GM12878 (cell line): ENCODE measurements around the gene CD48. TPM values are rescaled to one million over a fixed set of nuclear protein-coding genes. Genes with fewer than 3 reads are reported as not detected.

ENCODE experiments used
- ATF7 ChIP-seq: fragments of 450-650 bp; IDR thresholded peaks from 2 replicates; pipeline ENCODE4 v1.6.1; 2016; ENCODE audit warnings: low read depth, mild to moderate bottlenecking
- BACH1 ChIP-seq: fragments of 450-650 bp; IDR thresholded peaks from 2 replicates; pipeline ENCODE4 v1.6.1; 2017; ENCODE audit warnings: mild to moderate bottlenecking, borderline replicate concordance
- BCL11A ChIP-seq: IDR thresholded peaks from 2 replicates; pipeline ENCODE4 v1.6.1; 2011; ENCODE audit warnings: low read depth, low read length
- CBX5 ChIP-seq: sonication (generic); IDR thresholded peaks from 2 replicates; pipeline ENCODE4 v1.6.1; 2016; ENCODE audit warnings: low read depth, moderate library complexity, mild to moderate bottlenecking, inconsistent platforms
- CEBPB ChIP-seq, 2 experiments: fragments of 150-350 bp in 1 of 2; IDR thresholded peaks; 2 replicates each; pipeline ENCODE4 v1.6.1; 2012 to 2014; ENCODE audit warnings: low read depth in 2 of 2, low read length in 2 of 2, borderline replicate concordance in 1 of 2, inconsistent platforms in 1 of 2
- EZH2 ChIP-seq: IDR thresholded peaks from 2 replicates; pipeline ENCODE4 v1.6.1; 2012; ENCODE audit warnings: low read depth, mild to moderate bottlenecking, control low read depth, inconsistent platforms, low read length, borderline replicate concordance; ENCODE audit not compliant: control insufficient read depth
- KDM1A ChIP-seq: fragments of 200-600 bp; sonication (generic); IDR thresholded peaks from 2 replicates; pipeline ENCODE4 v1.6.1; 2016; ENCODE audit warnings: borderline replicate concordance
- MXI1 ChIP-seq: fragments of 150-350 bp; IDR thresholded peaks from 2 replicates; pipeline ENCODE4 v1.6.1; 2011; ENCODE audit warnings: low read depth, mild to moderate bottlenecking, inconsistent platforms, low read length, improper control_type of control experiment
- NFYB ChIP-seq: IDR thresholded peaks from 2 replicates; pipeline ENCODE4 v1.6.1; 2011; ENCODE audit warnings: low read depth, mild to moderate bottlenecking, low read length, improper control_type of control experiment, moderate library complexity; ENCODE audit not compliant: insufficient read depth
- NRF1 ChIP-seq: conservative IDR thresholded peaks from 2 replicates; pipeline ENCODE4 v1.6.1; 2011; ENCODE audit warnings: mild to moderate bottlenecking, low read depth, low read length, improper control_type of control experiment
- POLR2AphosphoS2 ChIP-seq: IDR thresholded peaks from 2 replicates; pipeline ENCODE4 v1.6.1; 2011; ENCODE audit warnings: low read depth, mild to moderate bottlenecking, low read length, improper control_type of control experiment, moderate library complexity
- POLR2AphosphoS5 ChIP-seq: IDR thresholded peaks from 2 replicates; pipeline ENCODE4 v1.6.1; 2011; ENCODE audit warnings: mild to moderate bottlenecking, low read length, inconsistent platforms
- RUNX3 ChIP-seq: IDR thresholded peaks from 2 replicates; pipeline ENCODE4 v1.6.1; 2012; ENCODE audit warnings: low read length, inconsistent platforms
- SMARCA5 ChIP-seq: fragments of 450-650 bp; IDR thresholded peaks from 2 replicates; pipeline ENCODE4 v1.6.1; 2017; ENCODE audit warnings: mild to moderate bottlenecking
- ZNF217 ChIP-seq: fragments of 450-650 bp; IDR thresholded peaks from 2 replicates; pipeline ENCODE4 v1.6.1; 2017; ENCODE audit warnings: antibody characterized with exemption, mild to moderate bottlenecking
- ZZZ3 ChIP-seq: IDR thresholded peaks from 2 replicates; pipeline ENCODE4 v1.6.1; 2011; ENCODE audit warnings: low read depth; ENCODE audit not compliant: control insufficient read depth, insufficient read length
- polyA plus RNA-seq, 11 experiments: library from polyadenylated mRNA; depleted of rRNA in 4 of 11; unstranded in 6 of 11; stranded (reverse) in 5 of 11; fragments of >200 nt; fragmentation: Nextera tagmentation in 4 of 11; fragmentation: Illumina TruSeq in 1 of 11; extraction: Ambion mirVana in 4 of 11; extraction: Trizol in 1 of 11; gene quantifications; 1 replicate in 1 of 11; 2 replicates in 10 of 11; pipeline versions ENCODE4 v1.2.1 to v1.2.3, GENCODE V29; 2011 to 2016; ENCODE audit warnings: inconsistent platforms in 2 of 11, missing spikeins in 2 of 11, low read depth in 1 of 11
- total RNA-seq, 4 experiments: library from RNA; depleted of rRNA in 3 of 4; stranded (reverse); fragments of >200 nt in 3 of 4; fragmentation: Illumina TruSeq in 1 of 4; extraction: Trizol in 1 of 4; gene quantifications; 2 replicates each; pipeline versions ENCODE4 v1.2.1 to v1.2.3, GENCODE V29; 2013 to 2021
- TF ChIP-seq, protein P1 (sequence below): fragments of 450-650 bp; conservative IDR thresholded peaks from 2 replicates; pipeline ENCODE4 v1.6.1; 2017; ENCODE audit warnings: mild to moderate bottlenecking, moderate library complexity
- TF ChIP-seq, protein P2 (sequence below): IDR thresholded peaks from 2 replicates; pipeline ENCODE4 v1.6.1; 2011; ENCODE audit warnings: low read depth, mild to moderate bottlenecking, low read length, moderate library complexity, borderline replicate concordance; ENCODE audit errors: extremely low read depth
- TF ChIP-seq, protein P3 (sequence below): fragments of 450-650 bp; IDR thresholded peaks from 2 replicates; pipeline ENCODE4 v1.6.1; 2017; ENCODE audit warnings: mild to moderate bottlenecking, moderate library complexity
- TF ChIP-seq, protein P4 (sequence below): IDR thresholded peaks from 2 replicates; pipeline ENCODE4 v1.6.1; 2012; ENCODE audit warnings: low read depth, low read length, improper control_type of control experiment
- TF ChIP-seq, protein P5 (sequence below): fragments of 450-650 bp; IDR thresholded peaks from 2 replicates; pipeline ENCODE4 v1.6.1; 2018; ENCODE audit warnings: mild to moderate bottlenecking, low read depth, moderate library complexity; ENCODE audit not compliant: partially characterized antibody

CD48 gene
- total and polyA plus RNA-seq, 10 of the 15 experiments (the other 5 are each of a cell fraction or from before 2014, with no cell fraction given) = 302 to 1,315 (median 430) TPM

DNA sequence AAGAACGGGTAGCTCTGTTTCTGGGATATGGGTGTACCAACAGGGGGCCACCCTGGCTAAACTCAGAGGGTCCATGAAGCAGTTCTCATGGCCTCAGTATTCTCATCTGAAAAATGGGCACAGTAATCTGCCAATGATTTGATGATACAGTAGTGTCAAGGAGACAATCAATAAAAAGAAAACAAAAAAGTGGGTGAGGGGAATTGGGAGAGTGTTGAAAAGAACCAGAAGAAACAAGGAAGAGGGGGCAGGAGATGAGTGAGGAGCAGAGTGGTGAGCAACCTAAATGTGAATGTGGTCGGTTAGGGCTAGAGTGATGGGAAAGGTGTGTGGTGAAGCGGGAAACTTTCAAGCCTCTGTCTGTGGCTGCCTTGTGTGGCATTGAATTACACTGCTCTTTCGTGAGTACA is 29.5 kb upstream of the CD48 start (continued):
- TF ChIP-seq, protein P1, sequence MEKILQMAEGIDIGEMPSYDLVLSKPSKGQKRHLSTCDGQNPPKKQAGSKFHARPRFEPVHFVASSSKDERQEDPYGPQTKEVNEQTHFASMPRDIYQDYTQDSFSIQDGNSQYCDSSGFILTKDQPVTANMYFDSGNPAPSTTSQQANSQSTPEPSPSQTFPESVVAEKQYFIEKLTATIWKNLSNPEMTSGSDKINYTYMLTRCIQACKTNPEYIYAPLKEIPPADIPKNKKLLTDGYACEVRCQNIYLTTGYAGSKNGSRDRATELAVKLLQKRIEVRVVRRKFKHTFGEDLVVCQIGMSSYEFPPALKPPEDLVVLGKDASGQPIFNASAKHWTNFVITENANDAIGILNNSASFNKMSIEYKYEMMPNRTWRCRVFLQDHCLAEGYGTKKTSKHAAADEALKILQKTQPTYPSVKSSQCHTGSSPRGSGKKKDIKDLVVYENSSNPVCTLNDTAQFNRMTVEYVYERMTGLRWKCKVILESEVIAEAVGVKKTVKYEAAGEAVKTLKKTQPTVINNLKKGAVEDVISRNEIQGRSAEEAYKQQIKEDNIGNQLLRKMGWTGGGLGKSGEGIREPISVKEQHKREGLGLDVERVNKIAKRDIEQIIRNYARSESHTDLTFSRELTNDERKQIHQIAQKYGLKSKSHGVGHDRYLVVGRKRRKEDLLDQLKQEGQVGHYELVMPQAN = peak; percentile 44; the same call in 1 of the 2 replicates
- TF ChIP-seq, protein P2, sequence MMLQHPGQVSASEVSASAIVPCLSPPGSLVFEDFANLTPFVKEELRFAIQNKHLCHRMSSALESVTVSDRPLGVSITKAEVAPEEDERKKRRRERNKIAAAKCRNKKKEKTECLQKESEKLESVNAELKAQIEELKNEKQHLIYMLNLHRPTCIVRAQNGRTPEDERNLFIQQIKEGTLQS = no peak
- TF ChIP-seq CEBPB (IDR thresholded peaks at IDR 0.05; ENCODE audit: borderline replicate concordance in 1 of 2, low read depth in 2 of 2, low read length in 2 of 2) (no peak), SMARCA5 (peak; percentile 74), BACH1 (no peak), POLR2AphosphoS2 (no peak), KDM1A (no peak), BCL11A (no peak), ZZZ3 (no peak), ATF7 (peak; percentile 40; the same call in 1 of the 2 replicates), POLR2AphosphoS5 (peak; percentile 76), MXI1 (peak; percentile 16; the same call in 1 of the 2 replicates), ZNF217 (peak; percentile 86), RUNX3 (peak; percentile 78), NRF1 (no peak), EZH2 (no peak), NFYB (no peak), CBX5 (no peak)
- TF ChIP-seq, protein P3, sequence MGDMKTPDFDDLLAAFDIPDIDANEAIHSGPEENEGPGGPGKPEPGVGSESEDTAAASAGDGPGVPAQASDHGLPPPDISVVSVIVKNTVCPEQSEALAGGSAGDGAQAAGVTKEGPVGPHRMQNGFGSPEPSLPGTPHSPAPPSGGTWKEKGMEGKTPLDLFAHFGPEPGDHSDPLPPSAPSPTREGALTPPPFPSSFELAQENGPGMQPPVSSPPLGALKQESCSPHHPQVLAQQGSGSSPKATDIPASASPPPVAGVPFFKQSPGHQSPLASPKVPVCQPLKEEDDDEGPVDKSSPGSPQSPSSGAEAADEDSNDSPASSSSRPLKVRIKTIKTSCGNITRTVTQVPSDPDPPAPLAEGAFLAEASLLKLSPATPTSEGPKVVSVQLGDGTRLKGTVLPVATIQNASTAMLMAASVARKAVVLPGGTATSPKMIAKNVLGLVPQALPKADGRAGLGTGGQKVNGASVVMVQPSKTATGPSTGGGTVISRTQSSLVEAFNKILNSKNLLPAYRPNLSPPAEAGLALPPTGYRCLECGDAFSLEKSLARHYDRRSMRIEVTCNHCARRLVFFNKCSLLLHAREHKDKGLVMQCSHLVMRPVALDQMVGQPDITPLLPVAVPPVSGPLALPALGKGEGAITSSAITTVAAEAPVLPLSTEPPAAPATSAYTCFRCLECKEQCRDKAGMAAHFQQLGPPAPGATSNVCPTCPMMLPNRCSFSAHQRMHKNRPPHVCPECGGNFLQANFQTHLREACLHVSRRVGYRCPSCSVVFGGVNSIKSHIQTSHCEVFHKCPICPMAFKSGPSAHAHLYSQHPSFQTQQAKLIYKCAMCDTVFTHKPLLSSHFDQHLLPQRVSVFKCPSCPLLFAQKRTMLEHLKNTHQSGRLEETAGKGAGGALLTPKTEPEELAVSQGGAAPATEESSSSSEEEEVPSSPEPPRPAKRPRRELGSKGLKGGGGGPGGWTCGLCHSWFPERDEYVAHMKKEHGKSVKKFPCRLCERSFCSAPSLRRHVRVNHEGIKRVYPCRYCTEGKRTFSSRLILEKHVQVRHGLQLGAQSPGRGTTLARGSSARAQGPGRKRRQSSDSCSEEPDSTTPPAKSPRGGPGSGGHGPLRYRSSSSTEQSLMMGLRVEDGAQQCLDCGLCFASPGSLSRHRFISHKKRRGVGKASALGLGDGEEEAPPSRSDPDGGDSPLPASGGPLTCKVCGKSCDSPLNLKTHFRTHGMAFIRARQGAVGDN = no peak
- TF ChIP-seq, protein P4, sequence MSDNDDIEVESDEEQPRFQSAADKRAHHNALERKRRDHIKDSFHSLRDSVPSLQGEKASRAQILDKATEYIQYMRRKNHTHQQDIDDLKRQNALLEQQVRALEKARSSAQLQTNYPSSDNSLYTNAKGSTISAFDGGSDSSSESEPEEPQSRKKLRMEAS = no peak
- TF ChIP-seq, protein P5, sequence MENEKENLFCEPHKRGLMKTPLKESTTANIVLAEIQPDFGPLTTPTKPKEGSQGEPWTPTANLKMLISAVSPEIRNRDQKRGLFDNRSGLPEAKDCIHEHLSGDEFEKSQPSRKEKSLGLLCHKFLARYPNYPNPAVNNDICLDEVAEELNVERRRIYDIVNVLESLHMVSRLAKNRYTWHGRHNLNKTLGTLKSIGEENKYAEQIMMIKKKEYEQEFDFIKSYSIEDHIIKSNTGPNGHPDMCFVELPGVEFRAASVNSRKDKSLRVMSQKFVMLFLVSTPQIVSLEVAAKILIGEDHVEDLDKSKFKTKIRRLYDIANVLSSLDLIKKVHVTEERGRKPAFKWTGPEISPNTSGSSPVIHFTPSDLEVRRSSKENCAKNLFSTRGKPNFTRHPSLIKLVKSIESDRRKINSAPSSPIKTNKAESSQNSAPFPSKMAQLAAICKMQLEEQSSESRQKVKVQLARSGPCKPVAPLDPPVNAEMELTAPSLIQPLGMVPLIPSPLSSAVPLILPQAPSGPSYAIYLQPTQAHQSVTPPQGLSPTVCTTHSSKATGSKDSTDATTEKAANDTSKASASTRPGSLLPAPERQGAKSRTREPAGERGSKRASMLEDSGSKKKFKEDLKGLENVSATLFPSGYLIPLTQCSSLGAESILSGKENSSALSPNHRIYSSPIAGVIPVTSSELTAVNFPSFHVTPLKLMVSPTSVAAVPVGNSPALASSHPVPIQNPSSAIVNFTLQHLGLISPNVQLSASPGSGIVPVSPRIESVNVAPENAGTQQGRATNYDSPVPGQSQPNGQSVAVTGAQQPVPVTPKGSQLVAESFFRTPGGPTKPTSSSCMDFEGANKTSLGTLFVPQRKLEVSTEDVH = no peak
- TF ChIP-seq, all 136 proteins: peak for 18
